NCI-H510A (cell line): Measurements from ENCODE around the gene MYCT1.
"Not testable (repeated sequence)": the region's sequence is repeated elsewhere in the genome, so short reads cannot be mapped to it uniquely, and the experiment has no call there.

Experiments used
- DNase-seq: peaks from one replicate; lab custom pipeline; 2025; lab: John Stamatoyannopoulos, UW

MYCT1 gene, protein sequence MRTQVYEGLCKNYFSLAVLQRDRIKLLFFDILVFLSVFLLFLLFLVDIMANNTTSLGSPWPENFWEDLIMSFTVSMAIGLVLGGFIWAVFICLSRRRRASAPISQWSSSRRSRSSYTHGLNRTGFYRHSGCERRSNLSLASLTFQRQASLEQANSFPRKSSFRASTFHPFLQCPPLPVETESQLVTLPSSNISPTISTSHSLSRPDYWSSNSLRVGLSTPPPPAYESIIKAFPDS

DNA sequence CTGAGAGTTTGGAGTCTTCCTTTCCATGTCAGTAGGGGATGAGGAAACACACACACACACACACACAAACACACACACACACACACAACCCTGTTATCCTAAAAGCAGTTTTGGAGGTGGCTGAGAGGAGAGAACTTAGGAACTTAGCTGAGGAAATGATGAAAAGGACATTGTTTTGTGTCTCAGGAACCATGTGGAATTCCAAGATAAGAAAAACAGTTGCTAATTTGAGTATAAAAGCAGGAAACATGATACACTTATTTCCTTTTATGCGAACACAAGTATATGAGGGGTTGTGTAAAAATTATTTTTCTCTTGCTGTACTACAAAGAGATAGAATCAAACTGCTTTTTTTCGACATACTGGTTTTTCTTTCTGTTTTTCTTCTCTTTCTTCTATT lies at the start of gene MYCT1:
TSS of gene MYCT1 (plus strand) at position 264 of the 400 bp plus-strand sequence. CDS start at position 270, 6 bp downstream.
- DNase-seq, result no peak

DNA sequence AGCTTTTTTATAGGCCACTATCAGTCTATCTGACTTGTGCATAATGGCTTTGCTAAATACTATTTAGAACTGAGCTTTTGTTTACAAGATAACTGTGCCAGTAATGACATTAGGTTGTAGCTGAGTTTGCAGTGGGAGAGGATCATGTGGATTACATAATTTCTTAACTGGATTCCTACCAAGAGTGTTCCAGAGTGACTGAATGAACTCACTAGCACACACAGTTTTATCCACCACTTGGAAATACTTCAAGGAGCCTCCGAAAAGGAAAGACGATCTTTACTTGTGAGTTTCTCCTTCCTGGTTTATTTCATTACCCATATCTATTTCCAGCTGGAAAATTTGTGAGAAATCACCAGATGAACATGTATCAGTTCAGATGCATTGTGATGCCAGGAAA lies 49.6 kb upstream of the MYCT1 start:
- DNase-seq, result no peak

DNA sequence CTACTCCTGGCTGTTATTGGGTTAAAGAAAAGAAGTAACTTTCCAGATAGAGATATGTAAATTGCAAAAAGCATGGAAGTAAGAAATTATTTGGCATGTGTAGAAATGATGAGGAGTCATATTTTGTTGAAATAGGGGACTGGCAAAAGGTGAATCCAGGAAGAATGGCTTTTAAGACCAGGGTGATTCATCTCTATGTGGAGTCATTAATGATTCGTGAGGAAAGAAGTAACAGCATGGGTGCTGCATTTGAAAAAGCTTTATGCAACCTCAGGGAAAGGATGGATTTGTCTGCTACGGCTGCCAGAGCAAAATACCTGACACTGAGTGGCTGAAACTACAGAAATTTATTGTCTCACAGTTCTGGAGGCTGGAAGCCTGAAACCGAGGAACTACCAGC lies 45.7 kb upstream of the MYCT1 start:
- no peak for DNase-seq

DNA sequence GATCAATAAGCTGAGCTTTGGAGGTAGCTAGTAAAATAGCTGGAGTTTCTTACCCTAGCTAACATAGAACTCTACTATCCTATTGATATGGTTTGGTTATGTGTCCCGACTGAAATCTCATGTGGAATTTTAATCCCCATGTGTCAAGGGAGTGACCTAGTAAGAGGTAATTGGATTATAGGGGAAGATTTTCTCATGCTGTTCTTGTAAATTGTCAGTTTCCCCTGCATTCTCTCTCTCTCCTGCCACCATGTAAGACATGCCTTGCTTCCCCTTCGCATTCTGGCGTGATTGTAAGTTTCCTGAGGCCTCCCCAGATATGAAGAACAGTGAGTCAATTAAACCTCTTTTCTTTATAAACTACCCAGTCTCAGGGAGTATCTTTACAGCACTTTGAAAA lies 35.9 kb upstream of the MYCT1 start:
- DNase-seq, result no peak

DNA sequence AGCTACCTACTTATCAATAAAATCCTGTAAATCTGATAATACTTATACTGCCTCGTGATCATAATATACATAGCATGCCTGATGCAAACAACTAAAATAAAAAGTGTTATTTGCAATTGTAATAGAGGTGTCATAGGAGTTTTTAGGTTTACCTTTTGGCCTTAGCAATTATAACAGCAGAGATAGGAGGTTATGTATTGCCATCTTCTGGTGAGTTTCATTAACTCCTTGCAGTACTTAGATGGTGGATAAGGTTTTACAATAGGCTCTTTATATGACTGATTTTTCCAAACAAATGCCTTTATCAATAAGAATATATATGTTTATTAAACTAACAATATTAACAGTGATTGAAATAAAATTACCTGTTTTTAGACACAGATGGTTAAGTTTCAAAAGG lies 27.8 kb upstream of the MYCT1 start:
- DNase-seq, result no peak

DNA sequence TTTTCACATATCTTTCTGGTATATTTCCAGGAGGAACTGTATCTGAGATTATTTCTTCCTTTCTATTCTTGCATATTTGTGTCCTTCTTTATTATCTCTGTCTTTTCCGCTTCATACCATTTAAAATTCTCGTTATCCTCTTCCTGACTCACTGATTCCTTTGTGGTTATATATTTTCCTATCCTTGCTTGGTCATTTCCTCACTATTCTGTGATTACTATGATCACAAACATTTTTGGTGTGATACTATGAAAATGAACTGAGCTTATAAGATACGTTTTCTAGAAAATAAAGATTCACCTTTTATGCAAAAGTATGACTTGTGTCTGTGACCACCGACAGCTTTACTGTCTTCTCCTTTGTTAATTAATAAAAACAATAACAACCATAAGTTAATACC lies 26.5 kb upstream of the MYCT1 start:
- DNase-seq, result no peak

DNA sequence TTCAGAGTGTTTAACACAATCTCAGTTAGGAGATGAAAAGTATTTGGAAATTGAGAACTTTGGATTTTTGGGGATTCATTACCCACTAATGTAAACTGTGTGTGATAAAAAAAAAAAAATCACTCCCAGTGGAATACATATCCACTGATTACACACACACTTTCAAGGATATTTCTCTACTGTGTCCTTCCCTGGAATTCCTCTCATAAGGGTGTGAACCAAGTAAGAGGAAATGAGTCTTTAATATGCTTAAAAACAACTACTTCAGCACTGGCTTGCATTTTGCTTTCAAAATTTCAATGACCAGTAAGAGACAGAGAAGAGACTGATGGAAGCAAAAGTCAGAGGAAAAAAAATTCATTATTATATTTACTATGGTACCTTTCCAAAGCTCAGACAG lies 24.5 kb upstream of the MYCT1 start:
- no peak for DNase-seq

DNA sequence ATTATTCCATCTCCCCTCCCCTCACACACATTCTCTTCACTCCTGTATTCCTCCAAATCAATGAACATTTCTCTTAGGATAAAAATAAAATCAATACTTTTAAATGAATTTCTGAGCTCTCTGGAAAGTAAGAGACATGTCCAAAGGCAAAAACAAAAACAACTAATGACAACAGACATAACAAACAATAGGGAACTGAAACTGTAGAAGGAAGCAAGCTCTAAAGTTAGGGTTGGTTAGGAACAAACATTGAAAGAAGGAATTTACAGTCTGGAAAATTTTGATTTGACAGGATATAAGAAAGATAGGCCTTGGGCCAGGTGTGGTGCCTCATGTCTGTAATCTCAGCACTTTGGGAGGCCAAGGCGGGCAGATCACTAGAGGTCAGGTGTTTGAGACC lies 17.5 kb upstream of the MYCT1 start:
- no peak for DNase-seq

DNA sequence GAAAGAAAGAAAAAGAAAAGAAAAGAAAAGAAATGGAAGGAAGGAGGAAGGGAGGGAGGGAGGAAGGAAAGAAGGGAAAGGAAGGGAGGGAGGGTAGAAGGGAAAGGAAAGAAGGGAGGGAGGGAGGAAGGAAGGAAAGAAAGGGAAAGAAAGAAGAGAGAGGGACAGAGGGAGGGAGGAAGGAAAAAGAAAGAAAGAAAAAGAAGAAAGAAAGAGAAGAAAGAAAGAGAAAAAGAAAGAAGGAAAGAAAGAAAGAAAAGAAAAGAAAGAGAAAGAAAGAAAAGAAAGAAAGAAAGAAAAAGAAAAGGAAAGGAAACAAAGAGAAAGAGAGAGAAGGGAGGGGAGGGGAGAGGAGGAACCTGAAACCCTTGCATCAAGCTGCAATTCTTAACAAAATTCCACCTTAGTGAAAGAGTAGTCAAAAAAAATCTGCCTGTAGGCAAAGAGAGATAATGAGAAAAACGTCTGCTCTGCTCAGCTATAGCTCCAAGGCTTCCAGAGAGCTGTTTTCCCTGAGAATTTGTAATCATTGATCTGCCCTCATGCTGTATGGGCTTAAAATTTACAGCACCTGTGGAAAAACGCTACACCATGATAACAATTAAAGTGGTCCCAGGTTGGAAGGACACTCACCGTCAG lies 16.7 kb upstream of the MYCT1 start:
- DNase-seq, result no peak

DNA sequence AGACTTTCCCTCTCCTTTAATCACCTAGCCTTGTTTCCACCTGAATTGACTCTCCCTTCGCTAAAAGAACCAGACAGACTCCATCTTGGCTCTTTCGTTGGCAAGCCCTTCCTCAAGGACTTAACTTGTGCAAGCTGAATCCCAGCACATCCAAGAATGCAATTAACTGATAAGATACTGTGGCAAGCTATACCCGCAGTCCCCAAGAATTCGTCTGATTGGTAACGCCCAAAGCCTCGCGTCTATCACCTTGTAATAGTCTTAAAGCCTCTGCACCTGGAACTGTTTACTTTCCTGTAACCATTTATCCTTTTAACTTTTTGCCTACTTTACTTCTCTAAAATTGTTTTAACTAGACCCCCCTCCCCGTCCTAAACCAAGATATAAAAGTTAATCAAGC lies 15.6 kb upstream of the MYCT1 start:
- no peak for DNase-seq

DNA sequence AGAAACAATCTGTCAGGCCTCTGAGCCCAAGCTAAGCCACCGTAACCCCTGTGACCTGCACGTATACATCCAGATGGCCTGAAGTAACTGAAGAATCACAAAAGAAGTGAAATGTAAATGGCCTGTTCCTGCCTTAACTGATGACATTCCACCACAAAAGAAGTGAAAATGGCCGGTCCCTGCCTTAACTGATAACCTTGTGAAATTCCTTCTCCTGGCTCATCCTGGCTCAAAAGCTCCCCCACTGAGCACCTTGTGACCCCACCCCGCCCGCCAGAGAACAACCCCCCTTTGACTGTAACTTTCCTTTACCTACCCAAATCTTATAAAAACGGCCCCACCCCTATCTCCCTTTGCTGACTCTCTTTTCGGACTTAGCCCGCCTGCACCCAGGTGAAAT lies 14.8 kb upstream of the MYCT1 start:
- DNase-seq, result not testable (repeated sequence)

DNA sequence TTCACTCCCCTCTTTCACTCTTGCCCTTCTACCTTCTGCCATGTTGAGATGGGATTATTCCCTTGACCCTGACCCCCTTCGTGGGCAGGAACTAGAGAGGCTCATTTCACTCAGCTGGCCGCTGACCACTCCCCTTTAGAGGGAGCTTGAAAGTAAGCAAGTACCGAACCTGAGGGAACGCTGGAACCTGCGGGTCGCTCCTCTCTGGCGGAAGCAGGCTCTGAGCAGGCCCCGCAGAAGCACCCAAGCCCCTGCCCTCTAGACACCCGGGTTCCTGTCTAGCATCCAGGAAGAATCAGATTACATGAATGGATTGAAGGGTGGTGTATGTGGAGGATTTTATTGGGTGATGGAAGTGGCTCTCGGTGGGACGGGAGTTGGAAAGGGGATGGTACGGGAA lies 11.9 kb upstream of the MYCT1 start:
- no peak for DNase-seq

DNA sequence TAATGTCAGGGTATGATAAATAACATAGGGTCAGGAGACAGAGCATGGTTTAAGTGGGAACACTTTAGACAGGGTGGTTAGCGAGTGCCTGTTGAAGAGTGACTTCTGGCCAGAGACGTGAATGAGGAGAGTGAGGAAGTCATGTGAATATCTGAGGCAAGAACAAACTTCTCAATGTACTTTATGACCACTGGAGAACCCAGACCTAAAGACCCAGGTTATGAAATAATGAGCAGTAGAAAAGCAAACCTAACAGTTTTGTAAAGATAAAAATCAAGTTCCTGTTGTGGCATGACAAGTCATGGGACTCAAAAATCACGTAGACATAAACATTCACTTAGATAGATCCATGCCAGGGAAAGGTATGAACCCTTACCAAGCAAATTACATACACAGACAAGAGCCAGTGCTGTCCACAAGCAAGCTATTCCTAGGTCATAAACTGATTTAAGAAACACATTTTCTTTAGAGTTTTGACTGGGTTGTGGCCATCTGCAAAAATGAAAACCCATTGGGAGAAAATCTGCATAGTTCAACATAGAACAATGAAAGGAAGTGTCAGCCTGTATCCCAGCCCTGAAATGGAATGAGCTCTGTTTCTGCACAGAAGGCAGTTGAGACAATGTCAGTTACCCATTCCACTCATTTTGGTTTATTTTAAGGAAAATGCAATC lies 2.2 kb upstream of the MYCT1 start:
- DNase-seq, result no peak

DNA sequence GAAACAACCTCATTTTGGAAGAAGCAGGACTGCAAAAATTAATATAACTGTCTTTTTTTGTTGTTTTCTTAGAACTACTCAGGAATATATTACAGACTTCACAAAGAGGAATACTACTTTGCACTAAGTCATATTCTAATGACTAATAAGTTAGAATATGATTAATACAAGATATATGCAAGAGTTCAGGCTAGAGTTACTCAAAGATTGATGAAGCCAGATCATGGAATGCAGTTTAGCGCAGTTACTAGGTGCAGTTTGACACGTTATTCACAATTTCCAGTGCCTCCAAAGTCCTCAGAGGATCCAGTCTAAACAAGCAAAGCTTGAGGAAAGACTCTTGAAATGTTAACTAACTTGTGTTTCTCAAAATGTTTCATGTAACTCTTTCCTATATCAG lies 1.2 kb upstream of the MYCT1 start:
- DNase-seq, result no peak

DNA sequence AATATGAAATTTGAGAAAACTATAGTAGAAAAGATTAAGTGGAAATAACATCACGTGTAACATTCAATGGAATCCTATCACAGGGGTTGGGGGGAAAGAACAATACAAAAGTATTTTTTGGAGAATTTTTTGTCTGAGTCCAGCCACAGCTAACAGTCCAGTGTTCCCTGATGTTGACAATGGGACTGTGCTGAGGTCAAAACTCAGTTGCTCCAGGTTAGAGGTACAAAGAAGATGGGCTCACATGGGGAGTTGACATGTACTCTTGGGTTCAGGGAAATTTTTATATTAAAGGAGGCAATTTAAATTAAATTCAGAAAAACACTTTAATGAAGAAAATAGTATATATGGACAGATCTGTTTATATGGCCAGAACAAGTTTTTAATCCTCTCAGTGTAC lies 995 bp downstream of the MYCT1 start:
- DNase-seq, result no peak

DNA sequence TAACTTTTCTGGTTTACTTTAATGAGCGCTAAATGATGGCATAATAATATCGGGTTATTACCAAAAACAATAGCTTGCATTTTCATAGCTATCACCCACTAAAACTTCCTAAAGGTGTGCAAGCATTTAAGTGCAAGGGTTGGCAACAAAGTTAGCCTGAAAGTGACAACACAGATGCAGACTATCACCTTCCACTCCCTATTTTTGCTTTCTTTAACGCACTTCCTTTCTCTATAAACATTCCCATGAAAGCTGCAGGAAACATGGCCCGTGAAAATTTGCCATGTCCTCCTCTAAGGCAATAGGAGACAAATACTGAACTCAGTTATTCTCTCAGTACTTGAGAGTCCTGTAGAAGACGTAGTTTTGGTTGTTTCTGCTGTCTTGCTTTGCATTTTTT lies 2.7 kb downstream of the MYCT1 start:
- no peak for DNase-seq

DNA sequence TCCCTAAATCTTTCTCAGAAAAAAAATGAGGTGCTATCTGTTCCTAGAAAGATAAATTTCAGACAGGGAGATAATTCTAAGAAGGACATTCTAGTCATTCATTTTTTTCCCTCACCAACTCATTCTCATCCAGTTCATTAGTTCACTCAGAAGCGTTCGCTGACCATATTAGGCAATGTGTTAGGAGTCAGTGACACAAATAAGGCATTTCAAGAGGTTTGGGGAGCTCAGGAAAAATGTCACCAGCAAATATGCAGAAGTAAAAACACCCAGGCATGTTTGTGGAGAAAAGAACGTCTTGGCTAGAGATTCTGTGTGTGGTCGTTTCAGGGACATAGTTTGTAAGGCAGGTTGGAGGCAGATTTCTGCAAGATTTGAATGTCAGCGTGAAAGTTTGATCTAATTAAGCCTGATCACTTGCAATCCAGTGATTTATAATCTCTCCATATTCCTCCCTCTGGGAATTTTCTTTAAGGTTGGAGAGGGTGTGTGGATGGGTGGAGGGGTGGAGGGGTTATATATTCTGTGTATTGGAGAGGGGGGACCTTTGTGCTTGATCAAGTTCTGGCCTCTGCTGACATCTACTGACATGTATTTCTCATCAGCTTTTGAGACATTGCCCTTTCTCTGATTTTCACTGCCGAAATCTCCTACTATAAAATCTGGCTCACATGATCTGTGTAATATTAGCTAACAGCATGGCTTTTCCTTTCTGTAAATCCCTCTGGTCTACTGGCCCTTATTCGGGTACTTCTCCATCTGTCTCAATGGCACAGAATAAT lies 3.6 kb downstream of the MYCT1 start:
- DNase-seq, result no peak

DNA sequence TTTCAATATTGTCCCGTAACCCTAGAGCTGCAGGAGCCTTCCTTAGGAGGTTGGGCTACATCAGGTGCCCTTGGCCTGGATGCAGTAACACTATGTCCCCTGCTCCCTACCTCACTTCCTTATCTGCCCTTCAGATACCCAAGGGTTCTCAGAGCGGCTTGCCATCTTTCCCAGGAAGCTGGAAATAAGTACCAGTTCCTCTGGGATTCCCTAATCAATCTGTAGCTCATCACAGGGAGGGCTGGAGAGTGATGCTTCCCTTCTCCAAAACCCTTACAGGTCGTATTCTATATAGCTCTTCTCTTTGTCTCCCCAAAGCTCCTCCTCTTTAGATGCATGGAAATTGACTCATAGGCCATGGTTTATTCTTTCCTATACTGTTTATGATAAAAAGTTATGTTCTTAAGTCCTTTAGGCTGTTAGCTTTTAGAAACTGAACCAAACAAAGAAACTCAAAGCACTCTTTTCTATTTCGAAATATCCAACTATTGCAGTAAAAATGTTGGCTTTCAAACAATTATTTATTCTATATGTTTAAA lies 4.2 kb downstream of the MYCT1 start:
- no peak for DNase-seq

DNA sequence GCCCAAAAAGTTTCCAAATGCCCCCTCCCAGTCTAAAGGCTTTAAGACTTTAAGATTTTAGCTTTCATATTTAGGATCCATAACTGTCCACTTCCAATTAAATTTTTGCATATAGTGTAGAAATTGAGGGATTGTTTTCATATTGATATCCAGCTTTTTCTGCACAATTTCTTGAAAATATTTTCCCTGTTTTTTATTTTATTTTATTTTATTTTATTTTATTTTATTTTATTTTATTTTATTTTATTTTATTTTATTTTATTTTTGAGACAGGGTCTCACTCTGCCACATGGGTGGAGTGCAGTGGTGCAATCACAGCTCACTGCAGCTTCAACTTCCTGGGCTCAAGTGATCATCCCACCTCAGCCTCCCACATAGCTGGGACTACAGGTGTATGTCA lies 6.1 kb downstream of the MYCT1 start:
- not testable (repeated sequence) for DNase-seq

DNA sequence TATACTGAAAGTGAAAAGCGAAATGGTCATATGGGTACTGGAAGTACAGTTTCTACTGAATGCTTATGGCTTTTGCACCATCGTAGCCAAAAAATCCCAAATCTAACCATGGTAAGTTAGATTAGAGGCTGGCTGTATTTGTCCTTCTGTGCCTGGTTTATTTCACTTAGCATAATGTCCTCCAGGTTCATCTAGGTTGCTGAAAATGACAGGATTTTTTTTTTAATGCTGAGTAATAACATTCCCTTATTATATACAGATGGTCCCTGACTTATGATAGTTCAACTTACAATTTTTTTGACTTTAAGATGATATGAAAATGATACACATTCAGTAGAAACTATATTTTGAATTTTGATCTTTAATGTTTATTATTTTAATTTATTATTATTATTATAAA lies 7.6 kb downstream of the MYCT1 start:
- DNase-seq, result no peak

DNA sequence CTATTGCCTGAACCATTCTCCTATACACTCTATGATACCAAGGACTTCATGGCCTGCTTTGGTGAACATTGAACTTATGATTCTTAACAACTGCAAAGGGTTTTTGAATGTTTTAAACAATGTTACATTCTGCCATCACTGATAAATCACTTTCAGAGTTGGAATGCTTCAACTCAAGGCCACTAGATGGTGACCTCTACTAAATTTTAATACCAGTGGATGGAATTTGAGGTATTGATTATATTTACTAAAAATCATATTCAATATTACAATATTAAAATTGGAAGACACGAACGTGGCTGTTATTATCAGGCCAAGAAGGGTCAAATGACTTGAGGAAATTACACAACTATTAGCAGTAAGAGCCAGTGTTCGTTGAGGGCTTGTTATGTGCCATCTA lies 18.6 kb downstream of the MYCT1 start:
- DNase-seq, result no peak

DNA sequence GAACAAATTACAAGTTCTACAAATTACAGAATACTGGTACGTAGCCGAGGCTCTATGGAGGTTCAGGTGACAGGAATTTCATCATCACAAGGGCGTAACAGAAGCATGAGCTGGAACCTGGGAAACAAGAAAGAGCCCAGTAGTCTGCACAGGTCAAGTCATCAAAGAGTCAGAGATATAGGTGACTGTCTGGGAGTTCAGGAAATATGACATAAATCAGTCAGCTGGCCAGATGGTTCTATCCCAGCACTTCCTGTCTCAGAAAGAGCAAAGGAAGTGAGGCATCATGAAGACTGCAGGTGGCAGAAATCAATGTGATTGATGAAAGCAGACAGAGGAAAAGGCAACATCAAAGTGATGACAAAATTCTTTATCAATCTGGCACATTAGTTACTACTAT lies 23.3 kb downstream of the MYCT1 start:
- DNase-seq, result no peak

DNA sequence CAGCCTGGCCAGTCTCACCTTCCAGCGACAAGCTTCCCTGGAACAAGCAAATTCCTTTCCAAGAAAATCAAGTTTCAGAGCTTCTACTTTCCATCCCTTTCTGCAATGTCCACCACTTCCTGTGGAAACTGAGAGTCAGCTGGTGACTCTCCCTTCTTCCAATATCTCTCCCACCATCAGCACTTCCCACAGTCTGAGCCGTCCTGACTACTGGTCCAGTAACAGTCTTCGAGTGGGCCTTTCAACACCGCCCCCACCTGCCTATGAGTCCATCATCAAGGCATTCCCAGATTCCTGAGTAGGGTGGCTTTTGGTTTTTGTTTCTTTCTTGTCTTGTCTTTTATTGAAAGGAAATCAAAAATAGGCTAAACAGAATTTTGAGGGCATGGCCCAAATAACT lies 24.3 kb downstream of the MYCT1 start:
- DNase-seq, result no peak
